Left lung (tissue), 10 donors: ENCODE measurements around the gene GATB. TPM values are rescaled to one million over a fixed set of nuclear protein-coding genes. Genes with fewer than 3 reads are reported as not detected.
A peak's percentile ranks its signal among the peaks of the same experiment; 100 is the strongest.

Source experiments
- ATAC-seq: fragments of 200-7000 bp; cut with Tn5 transposase; one replicate; pipeline ENCODE4 v1.9.1; 2020; ENCODE audit warnings: moderate library complexity
- DNase-seq, 4 donors: peaks; one replicate each; pipeline ENCODE4 v3.0.0-alpha.2; 2013 to 2020
- H3K27ac ChIP-seq, 2 donors: fragments of 200-600 bp; sonication (generic) in 1 of 2; one replicate each; pipeline versions ENCODE4 v1.5.0 to v1.8.0; 2020 to 2021
- H3K27me3 ChIP-seq, 2 donors: fragments of 200-600 bp; sonication (generic) in 1 of 2; one replicate each; pipeline versions ENCODE4 v1.5.0 to v1.8.0; 2020 to 2021
- H3K36me3 ChIP-seq, 2 donors: fragments of 200-600 bp; sonication (generic) in 1 of 2; one replicate each; pipeline versions ENCODE4 v1.5.0 to v1.8.0; 2020 to 2021
- H3K4me1 ChIP-seq, 2 donors: fragments of 200-600 bp; one replicate each; pipeline ENCODE4 v1.8.0; 2021
- H3K4me3 ChIP-seq, 2 donors: fragments of 200-600 bp; sonication (generic) in 1 of 2; one replicate each; pipeline versions ENCODE4 v1.5.0 to v1.8.0; 2020 to 2021; ENCODE audit warnings: mild to moderate bottlenecking in 1 of 2
- H3K9me3 ChIP-seq, 2 donors: fragments of 200-600 bp; sonication (generic) in 1 of 2; one replicate each; pipeline versions ENCODE4 v1.5.0 to v1.8.0; 2020 to 2021
- CTCF ChIP-seq, 2 donors: fragments of 200-600 bp; sonication (generic) in 1 of 2; IDR thresholded peaks; one replicate each; pipeline versions ENCODE4 v1.5.0 to v1.8.0; 2021; ENCODE audit warnings: antibody characterized with exemption in 2 of 2
- intact Hi-C, 2 donors: fragments of 100-400 bp; cut with DNase I; formaldehyde crosslinking; loops; one replicate each; pipeline versions ENCODE4 v1.11.2 to v1.14.2; 2022
- polyA plus RNA-seq, 6 donors: library from polyadenylated mRNA; unstranded; fragments of 120-200 nt; gene quantifications; one replicate each; pipeline ENCODE4 v1.2.1, GENCODE V29; 2013; ENCODE audit not compliant: insufficient read length in 6 of 6
- total RNA-seq, 2 donors: library from RNA; stranded (reverse); fragmentation: NEBNext Ultra II Directional; extraction: Animal tissue kit (Norgen Biotek cat#: 25700); gene quantifications; one replicate each; pipeline ENCODE4 v1.2.1, GENCODE V29; 2021
- donor health status: DM: no; HTN: yes; CAD: no.
- donor health status: DM: no; HTN: no; CAD: no.

Gene GATB
- total and polyA plus RNA-seq, 8 donors, result 12.9 to 22.2 (median 18.8) TPM

DNA sequence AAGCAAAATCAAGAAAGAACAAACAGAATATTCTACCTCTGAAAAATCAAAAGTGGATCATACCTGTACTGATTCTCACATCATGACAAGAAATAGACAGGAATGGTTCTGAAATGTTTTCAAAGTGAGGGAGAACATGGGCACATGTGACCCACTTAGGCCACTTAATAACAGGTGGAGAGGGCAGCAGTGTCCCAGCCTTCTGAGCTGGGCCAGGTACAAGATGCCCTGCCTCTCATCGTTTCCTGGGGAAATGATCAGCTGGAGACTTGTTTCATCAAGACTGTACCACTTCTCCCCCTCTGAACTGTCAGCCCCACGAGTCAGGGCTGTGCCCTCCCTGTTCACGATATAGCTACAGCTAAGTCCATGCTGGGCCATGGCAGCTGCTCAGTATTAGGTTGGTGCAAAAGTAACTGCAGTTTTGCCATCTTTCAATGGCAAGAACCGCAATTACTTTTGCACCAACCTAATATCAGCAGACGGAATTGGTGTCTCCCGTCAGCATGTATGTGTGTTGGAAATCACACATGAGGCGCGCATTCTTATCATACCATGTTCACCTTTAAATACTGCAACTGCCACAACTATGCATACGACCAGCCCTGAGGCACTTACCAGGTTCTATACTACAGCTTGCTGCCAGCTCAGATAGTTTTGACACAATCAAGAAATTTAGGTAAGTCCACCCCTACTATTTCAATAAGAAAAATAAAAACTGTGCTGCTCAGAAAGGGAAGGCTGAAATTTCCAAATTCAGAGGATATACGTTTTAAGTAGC lies 71.4 kb downstream of the GATB start:
- ATAC-seq (no peak), DNase-seq (no peak)
- intact Hi-C loops, result no loop called here
- Histone ChIP-seq H3K9me3 (no peaks in the 10 kb centered on the region), H3K4me1 (peaks cover 9 to 11% of the 10 kb centered on the region in 2 donors), H3K27ac (no peak overlapping the region), H3K36me3 (peaks cover 0 to 12% of the 10 kb centered on the region in 2 donors), H3K27me3 (no peaks in the 10 kb centered on the region), H3K4me3 (no peak overlapping the region)
- TF ChIP-seq CTCF (IDR thresholded peaks at IDR 0.05), result no peak

DNA sequence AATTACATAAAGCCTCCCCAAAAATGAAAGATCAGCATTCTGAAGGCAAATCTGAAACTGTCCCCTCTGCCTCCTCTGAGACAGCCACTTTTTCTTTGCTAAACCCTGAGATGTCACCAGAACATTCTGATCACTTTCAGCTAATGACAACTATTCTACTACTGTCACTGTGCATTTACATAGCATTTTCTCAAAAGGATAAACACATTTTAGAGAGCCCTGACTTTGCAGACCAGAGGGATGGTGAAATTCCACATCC lies 72.1 kb downstream of the GATB start:
- no peaks in the 10 kb centered on the region for H3K27me3 ChIP-seq
- no peak overlapping the region for H3K4me3 ChIP-seq
- no peaks in the 10 kb centered on the region for H3K9me3 ChIP-seq
- peaks cover 9 to 11% of the 10 kb centered on the region in 2 donors for H3K4me1 ChIP-seq
- no peak overlapping the region for H3K27ac ChIP-seq
- no peak for TF ChIP-seq CTCF (IDR thresholded peaks at IDR 0.05)
- peaks cover 0 to 12% of the 10 kb centered on the region in 2 donors for H3K36me3 ChIP-seq
- intact Hi-C loops, result no loop called here
- no peak for ATAC-seq
- no peak for DNase-seq

DNA sequence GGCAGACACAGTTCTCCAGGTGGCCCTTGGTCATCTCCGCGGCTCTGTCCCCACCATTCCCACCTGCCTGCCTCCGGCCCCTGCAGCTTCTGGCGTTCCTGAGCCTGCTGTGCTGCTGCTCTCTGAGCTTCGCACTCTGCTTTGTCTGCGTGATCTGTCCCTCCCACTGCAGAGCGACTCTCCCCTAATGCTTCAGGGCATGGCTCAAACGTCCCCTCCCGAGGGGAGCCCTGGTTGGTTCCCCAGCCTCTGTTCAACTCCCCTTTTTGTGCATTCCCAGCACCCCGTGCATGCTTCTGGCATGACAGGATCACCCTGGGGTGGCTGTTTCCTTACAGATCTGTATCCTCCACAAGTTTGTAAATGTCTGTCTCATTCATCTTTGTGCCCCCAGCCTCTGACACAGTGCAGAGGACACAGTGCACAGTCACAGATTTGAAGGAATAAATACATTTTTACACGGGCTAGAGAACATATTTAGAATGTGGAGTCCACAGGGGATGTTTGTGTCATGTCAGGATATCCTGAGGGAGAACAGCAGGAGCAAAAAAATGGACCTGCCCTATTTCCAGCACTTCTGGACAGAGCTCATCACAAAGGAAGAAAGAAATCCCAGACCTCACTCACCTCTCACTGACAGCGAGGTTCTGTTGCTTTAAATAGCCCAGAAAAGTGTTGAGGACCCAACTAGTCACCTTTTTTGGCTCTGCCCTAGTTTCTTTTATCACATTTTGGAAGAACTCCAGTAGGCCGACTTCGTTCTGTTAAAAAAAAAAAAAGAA lies 72.6 kb downstream of the GATB start:
- no peak overlapping the region for H3K4me3 ChIP-seq
- H3K4me1 ChIP-seq, result peaks cover 9 to 11% of the 10 kb centered on the region in 2 donors
- H3K27me3 ChIP-seq, result no peaks in the 10 kb centered on the region
- TF ChIP-seq CTCF (IDR thresholded peaks at IDR 0.05), result no peak
- intact Hi-C loops, result no loop called here
- ATAC-seq (no peak), DNase-seq (no peak)
- H3K36me3 ChIP-seq, result peaks cover 0 to 12% of the 10 kb centered on the region in 2 donors
- no peak overlapping the region for H3K27ac ChIP-seq
- no peaks in the 10 kb centered on the region for H3K9me3 ChIP-seq

DNA sequence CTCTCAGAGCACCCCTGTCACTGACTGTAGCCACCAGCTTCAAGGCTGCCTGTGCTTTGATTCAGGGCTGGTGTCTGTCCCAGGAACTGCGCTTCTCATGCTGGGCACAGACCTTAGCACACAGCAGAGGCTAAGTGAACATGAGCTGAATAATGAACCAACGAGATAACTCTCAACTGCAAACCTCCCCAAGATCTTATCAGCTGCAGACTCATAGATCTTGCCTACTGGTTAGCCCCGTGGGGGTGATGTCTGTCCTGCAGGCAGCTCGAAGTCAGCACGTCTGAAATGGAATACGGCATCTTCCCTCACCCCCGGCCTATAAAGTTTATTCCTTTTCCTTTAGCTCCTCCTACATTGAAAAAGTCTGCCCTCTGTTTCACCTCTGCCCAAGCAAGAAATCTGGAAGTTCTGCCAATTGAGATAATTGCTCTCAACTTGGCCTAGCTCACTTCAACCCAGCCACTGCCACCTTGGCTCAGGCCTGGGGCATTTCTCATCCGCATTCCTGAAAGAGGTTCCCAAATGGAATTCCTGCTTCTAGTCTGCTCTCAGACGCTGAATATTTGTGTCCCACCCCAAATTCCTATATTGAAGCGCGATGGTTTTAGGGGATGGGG lies 73.7 kb downstream of the GATB start:
- ATAC-seq (peak; percentile 39), DNase-seq (no peak)
- no peaks in the 10 kb centered on the region for H3K27me3 ChIP-seq
- peaks cover 9 to 11% of the 10 kb centered on the region in 2 donors for H3K4me1 ChIP-seq
- intact Hi-C loops, result no loop called here
- no peak for TF ChIP-seq CTCF (IDR thresholded peaks at IDR 0.05)
- no peak overlapping the region for H3K27ac ChIP-seq
- no peak overlapping the region for H3K4me3 ChIP-seq
- peaks cover 0 to 12% of the 10 kb centered on the region in 2 donors for H3K36me3 ChIP-seq
- no peaks in the 10 kb centered on the region for H3K9me3 ChIP-seq

GRCh38 chr4:151685303-151685702 lies 75.5 kb downstream of the GATB start:
- intact Hi-C loops, result no loop called here
- ATAC-seq, result no peak
- TF ChIP-seq CTCF (IDR thresholded peaks at IDR 0.05), result no peak

More at GRCh38 chr4:151685303-151685702, 75.5 kb downstream of the GATB start:
- no peak overlapping the region for H3K4me3 ChIP-seq
- no peaks in the 10 kb centered on the region for H3K9me3 ChIP-seq
- peaks cover 0 to 12% of the 10 kb centered on the region in 2 donors for H3K36me3 ChIP-seq
- DNase-seq, result no peak
- no peaks in the 10 kb centered on the region for H3K27me3 ChIP-seq
- no peak overlapping the region for H3K27ac ChIP-seq
- H3K4me1 ChIP-seq, result peaks cover 9 to 11% of the 10 kb centered on the region in 2 donors
